PC-9 (cell line): Measurements from ENCODE around the gene DISC1. TPM values are rescaled to one million over a fixed set of nuclear protein-coding genes. Genes with fewer than 3 reads are reported as not detected.

Experiments
- BruUV-seq: library from RNA; stranded (reverse); fragments of 400-500 nt; replicated peaks from 2 replicates; lab custom pipeline; 2021; lab: Mats Ljungman, UMichigan
- CTCF ChIA-PET: fragments of 300-600 bp; sonication (Branson Sonifier 250); formaldehyde crosslinking; loops from one replicate; lab custom pipeline; 2022; ENCODE audit warnings: antibody characterized with exemption; lab: Charles Lee
- POLR2A ChIA-PET: fragments of 300-600 bp; sonication (Branson Sonifier 250); formaldehyde crosslinking; loops from one replicate; lab custom pipeline; 2022; ENCODE audit warnings: antibody characterized with exemption; ENCODE audit not compliant: unreplicated experiment; lab: Charles Lee
- DNase-seq, 2 experiments: peaks; one replicate each; pipeline versions ENCODE4 v3.0.0 to v3.0.0-alpha.2; 2015 to 2022; ENCODE audit warnings: mixed read lengths in 1 of 2
- H2AFZ ChIP-seq: fragments of 200-600 bp; sonication (generic); 2 replicates; pipeline ENCODE4 v1.8.1; 2017; ENCODE audit warnings: antibody characterized with exemption
- H3F3A ChIP-seq: fragments of 200-600 bp; sonication (generic); 2 replicates; pipeline ENCODE4 v1.8.1; 2017; ENCODE audit warnings: antibody characterized with exemption, mild to moderate bottlenecking, low read depth; ENCODE audit not compliant: insufficient read depth
- H3K27ac ChIP-seq: fragments of 200-600 bp; sonication (generic); 2 replicates; pipeline ENCODE4 v1.6.1; 2016; ENCODE audit warnings: mixed run types
- H3K27me3 ChIP-seq: fragments of 200-600 bp; sonication (generic); 2 replicates; pipeline ENCODE4 v1.6.1; 2016; ENCODE audit warnings: low read depth, mixed run types; ENCODE audit not compliant: insufficient read depth
- H3K36me3 ChIP-seq: fragments of 200-600 bp; sonication (generic); 2 replicates; pipeline ENCODE4 v1.6.1; 2016; ENCODE audit warnings: low read depth, mixed run types
- H3K4me1 ChIP-seq: fragments of 200-600 bp; sonication (generic); replicated peaks from 2 replicates; pipeline ENCODE4 v1.6.1; 2016; ENCODE audit warnings: mixed run types; ENCODE audit not compliant: insufficient read depth
- H3K4me2 ChIP-seq: fragments of 200-600 bp; sonication (generic); 2 replicates; pipeline ENCODE4 v1.6.1; 2017; ENCODE audit warnings: mixed run types
- H3K4me3 ChIP-seq: fragments of 200-600 bp; sonication (generic); 2 replicates; pipeline ENCODE4 v1.6.1; 2016; ENCODE audit warnings: mixed run types
- H3K79me2 ChIP-seq: fragments of 200-600 bp; sonication (generic); 2 replicates; pipeline ENCODE4 v1.6.1; 2017; ENCODE audit warnings: low read depth, mixed run types
- H3K9me2 ChIP-seq: fragments of 200-600 bp; sonication (generic); 2 replicates; pipeline ENCODE4 v1.8.1; 2017; ENCODE audit warnings: mild to moderate bottlenecking; ENCODE audit not compliant: insufficient read depth
- H3K9me3 ChIP-seq: fragments of 200-600 bp; sonication (generic); 2 replicates; pipeline ENCODE4 v1.8.1; 2016; ENCODE audit warnings: low read depth; ENCODE audit not compliant: insufficient read depth
- H4K20me1 ChIP-seq: fragments of 200-600 bp; sonication (generic); 2 replicates; pipeline ENCODE4 v1.8.1; 2017; ENCODE audit not compliant: insufficient read depth
- EZH2 ChIP-seq: fragments of 200-600 bp; sonication (generic); IDR thresholded peaks from 2 replicates; pipeline ENCODE4 v1.8.0; 2017; ENCODE audit warnings: antibody characterized with exemption, low read depth
- intact Hi-C: fragments of 100-400 bp; cut with micrococcal nuclease; formaldehyde crosslinking; loops from one replicate; pipeline ENCODE4 v1.10.0; 2022; ENCODE audit not compliant: unreplicated experiment
- total RNA-seq: library from RNA; stranded (reverse); gene quantifications from 2 replicates; pipeline ENCODE4 v1.2.3, GENCODE V29; 2021
- TF ChIP-seq, protein P1 (sequence below): fragments of 200-600 bp; sonication (generic); conservative IDR thresholded peaks from 2 replicates; pipeline ENCODE4 v1.6.1; 2017; ENCODE audit warnings: mixed run types, antibody characterized with exemption, mild to moderate bottlenecking, moderate library complexity

Gene DISC1
- total RNA-seq, 1 experiment from 2014 or later = 7.4 TPM

DNA sequence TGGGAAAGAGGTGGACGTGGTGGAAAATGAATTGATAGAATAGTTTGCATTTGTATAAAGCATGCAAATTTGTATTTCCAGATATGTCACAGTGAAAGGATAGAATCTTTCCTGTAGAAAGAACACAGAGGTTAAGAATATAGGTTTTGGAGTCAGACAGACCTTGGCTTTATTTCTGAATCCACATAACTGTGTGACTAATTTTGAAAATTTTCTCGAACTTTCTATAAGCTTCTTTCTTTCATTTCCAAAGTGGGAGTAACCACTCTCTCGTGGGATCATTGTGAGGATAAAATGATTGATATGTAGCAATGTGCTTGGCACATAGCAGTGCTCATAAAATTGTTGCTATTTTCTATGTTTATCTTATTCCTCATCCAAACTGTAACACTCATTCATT lies 108.8 kb downstream of the DISC1 start:
- POLR2A ChIA-PET = no interaction called here
- intact Hi-C loops = no loop called here
- TF ChIP-seq, protein P1, sequence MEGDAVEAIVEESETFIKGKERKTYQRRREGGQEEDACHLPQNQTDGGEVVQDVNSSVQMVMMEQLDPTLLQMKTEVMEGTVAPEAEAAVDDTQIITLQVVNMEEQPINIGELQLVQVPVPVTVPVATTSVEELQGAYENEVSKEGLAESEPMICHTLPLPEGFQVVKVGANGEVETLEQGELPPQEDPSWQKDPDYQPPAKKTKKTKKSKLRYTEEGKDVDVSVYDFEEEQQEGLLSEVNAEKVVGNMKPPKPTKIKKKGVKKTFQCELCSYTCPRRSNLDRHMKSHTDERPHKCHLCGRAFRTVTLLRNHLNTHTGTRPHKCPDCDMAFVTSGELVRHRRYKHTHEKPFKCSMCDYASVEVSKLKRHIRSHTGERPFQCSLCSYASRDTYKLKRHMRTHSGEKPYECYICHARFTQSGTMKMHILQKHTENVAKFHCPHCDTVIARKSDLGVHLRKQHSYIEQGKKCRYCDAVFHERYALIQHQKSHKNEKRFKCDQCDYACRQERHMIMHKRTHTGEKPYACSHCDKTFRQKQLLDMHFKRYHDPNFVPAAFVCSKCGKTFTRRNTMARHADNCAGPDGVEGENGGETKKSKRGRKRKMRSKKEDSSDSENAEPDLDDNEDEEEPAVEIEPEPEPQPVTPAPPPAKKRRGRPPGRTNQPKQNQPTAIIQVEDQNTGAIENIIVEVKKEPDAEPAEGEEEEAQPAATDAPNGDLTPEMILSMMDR = no peak
- TF ChIP-seq EZH2 = no peak

DNA sequence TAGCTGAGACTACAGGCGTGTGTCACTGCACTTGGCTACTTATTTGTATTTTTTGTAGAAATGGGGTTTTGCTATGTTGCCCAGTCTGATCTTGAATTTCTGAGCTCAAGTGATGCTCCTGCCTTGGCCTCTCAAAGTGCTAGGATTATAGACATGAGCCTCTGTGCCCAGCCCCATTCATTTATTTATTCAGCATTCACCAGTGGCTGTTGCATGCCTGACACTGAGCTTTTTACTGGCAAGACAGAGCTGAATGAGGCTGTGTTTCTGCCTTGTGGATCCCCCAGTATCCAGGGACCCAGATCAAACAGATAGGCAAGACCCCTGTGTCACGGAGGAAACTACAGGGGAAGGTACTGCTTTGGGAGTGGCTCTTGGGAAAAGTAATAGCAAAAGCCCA lies 109.4 kb downstream of the DISC1 start:
- Histone ChIP-seq H3K79me2 (no peaks in the 10 kb centered on the region), H2AFZ (no peak overlapping the region), H3K9me2 (no peaks in the 10 kb centered on the region), H3K4me1 (no peaks in the 10 kb centered on the region), H3K4me3 (no peak overlapping the region), H3K4me2 (no peak overlapping the region), H3K27me3 (no peaks in the 10 kb centered on the region), H3K9me3 (no peaks in the 10 kb centered on the region), H3F3A (no peaks in the 10 kb centered on the region), H3K36me3 (no peaks in the 10 kb centered on the region), H4K20me1 (no peaks in the 10 kb centered on the region), H3K27ac (no peak overlapping the region)
- TF ChIP-seq EZH2 = no peak
- TF ChIP-seq, protein P1 = no peak
- intact Hi-C loops = no loop called here
- no TSS peak for BruUV-seq
- CTCF ChIA-PET = interaction anchor here (0.5 kb wide), 1 partner anchor 414 kb away, joined by 4 read pairs; no protein-coding TSS in a partner anchor
- POLR2A ChIA-PET = no interaction called here
- no peak for DNase-seq

More for the DNA sequence above, 108.8 kb downstream of the DISC1 start:
- H3K4me2 ChIP-seq = no peak overlapping the region
- H3K79me2 ChIP-seq = no peaks in the 10 kb centered on the region
- no peaks in the 10 kb centered on the region for H3F3A ChIP-seq
- CTCF ChIA-PET = interaction anchor here (0.5 kb wide), 1 partner anchor 415 kb away, joined by 4 read pairs; no protein-coding TSS in a partner anchor
- no peak overlapping the region for H2AFZ ChIP-seq
- H3K9me2 ChIP-seq = no peaks in the 10 kb centered on the region
- H3K27ac ChIP-seq = no peak overlapping the region
- no peaks in the 10 kb centered on the region for H3K27me3 ChIP-seq
- H3K9me3 ChIP-seq = no peaks in the 10 kb centered on the region
- no peak for DNase-seq
- H3K4me3 ChIP-seq = no peak overlapping the region
- no TSS peak for BruUV-seq
- H3K4me1 ChIP-seq = no peaks in the 10 kb centered on the region
- H4K20me1 ChIP-seq = no peaks in the 10 kb centered on the region
- H3K36me3 ChIP-seq = no peaks in the 10 kb centered on the region

DNA sequence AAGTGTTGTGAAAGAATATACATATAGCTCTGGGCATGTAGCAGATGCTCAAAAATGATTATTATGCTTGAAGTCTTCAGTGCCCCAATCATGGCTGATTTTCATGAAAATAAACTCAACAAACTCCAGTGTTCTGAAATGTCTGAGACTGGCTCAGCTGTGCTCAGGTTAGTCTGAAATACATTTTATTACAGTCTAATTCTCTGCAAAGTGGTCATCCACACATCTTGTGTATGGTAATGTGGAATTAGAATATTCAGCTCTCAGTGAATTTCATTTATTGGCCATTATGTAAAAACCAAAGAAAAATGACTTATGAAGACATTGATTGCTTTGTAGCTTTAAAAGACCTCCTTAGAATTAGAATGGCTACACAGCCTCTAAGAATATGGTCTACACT lies 109.9 kb downstream of the DISC1 start:
- no peaks in the 10 kb centered on the region for H3K79me2 ChIP-seq
- CTCF ChIA-PET = no interaction called here
- H3K27ac ChIP-seq = no peak overlapping the region
- POLR2A ChIA-PET = no interaction called here
- H3K27me3 ChIP-seq = no peaks in the 10 kb centered on the region
- no peaks in the 10 kb centered on the region for H3K36me3 ChIP-seq
- BruUV-seq = no TSS peak
- no peak overlapping the region for H3K4me2 ChIP-seq
- no peak overlapping the region for H3K4me3 ChIP-seq
- no peaks in the 10 kb centered on the region for H3K4me1 ChIP-seq
- no peaks in the 10 kb centered on the region for H4K20me1 ChIP-seq
- H3K9me3 ChIP-seq = no peaks in the 10 kb centered on the region
- TF ChIP-seq, protein P1 = no peak
- no peak for TF ChIP-seq EZH2
- no peak for DNase-seq
- H3K9me2 ChIP-seq = no peaks in the 10 kb centered on the region
- no peak overlapping the region for H2AFZ ChIP-seq
- intact Hi-C loops = no loop called here
- H3F3A ChIP-seq = no peaks in the 10 kb centered on the region
